HG02973 (cell line): Measurements from ENCODE around the gene ZNF266.

Source experiments
- ATAC-seq: cut with Tn5 transposase; IDR thresholded peaks from one replicate; pipeline ENCODE4 v1.9.1; 2021; ENCODE audit warnings: moderate library complexity; ENCODE audit not compliant: unreplicated experiment

The ZNF266 gene

GRCh38 chr19:9435279-9436268, at the start of gene ZNF266:
TSS of gene ZNF266 (minus strand) at chr19:9435573. CDS start at chr19:9420089, 15,484 bp downstream.
- peak; percentile 91 for ATAC-seq

- no peak for ATAC-seq
Observed at GRCh38 chr19:9485140-9485539, 49.8 kb upstream of the ZNF266 start.

- no peak for ATAC-seq
Observed at GRCh38 chr19:9474975-9475374, 39.6 kb upstream of the ZNF266 start.

- no peak for ATAC-seq
Observed at GRCh38 chr19:9467161-9467560, 31.8 kb upstream of the ZNF266 start.

- no peak for ATAC-seq
Observed at GRCh38 chr19:9461938-9462337, 26.6 kb upstream of the ZNF266 start.

- no peak for ATAC-seq
Observed at GRCh38 chr19:9456018-9456689, 20.8 kb upstream of the ZNF266 start.

GRCh38 chr19:9453953-9454352, 18.6 kb upstream of the ZNF266 start:
- no peak for ATAC-seq

GRCh38 chr19:9445037-9445436, 9.7 kb upstream of the ZNF266 start:
- ATAC-seq, result no peak

GRCh38 chr19:9436358-9436757, 985 bp upstream of the ZNF266 start:
- ATAC-seq, result no peak

- no peak for ATAC-seq
Observed at GRCh38 chr19:9431475-9431874, 3.9 kb downstream of the ZNF266 start.

GRCh38 chr19:9430444-9430843, 4.9 kb downstream of the ZNF266 start:
- ATAC-seq, result no peak

- no peak for ATAC-seq
Observed at GRCh38 chr19:9427941-9428340, 7.4 kb downstream of the ZNF266 start.

GRCh38 chr19:9413240-9413954, 22.0 kb downstream of the ZNF266 start:
- ATAC-seq, result no peak

- no peak for ATAC-seq
Observed at GRCh38 chr19:9407827-9408226, 27.5 kb downstream of the ZNF266 start.

- ATAC-seq, result no peak
Observed at GRCh38 chr19:9406798-9407352, 28.5 kb downstream of the ZNF266 start.

GRCh38 chr19:9381361-9381785, 54.0 kb downstream of the ZNF266 start:
- no peak for ATAC-seq

- no peak for ATAC-seq
Observed at GRCh38 chr19:9370738-9371619, 64.4 kb downstream of the ZNF266 start.

GRCh38 chr19:9362905-9363304, 72.5 kb downstream of the ZNF266 start, which contains the start of gene ZNF177:
TSS of gene ZNF177 (plus strand) at chr19:9363013. CDS start at chr19:9378312, 15,299 bp downstream.
- no peak for ATAC-seq
